ENCODE measurements around the gene EML2. TPM values are rescaled to one million over a fixed set of nuclear protein-coding genes. Genes with fewer than 3 reads are reported as not detected.

EML2 gene
- total and polyA plus RNA-seq, 10 of the 15 experiments (the other 5 are each of a cell fraction or from before 2014, with no cell fraction given), result 1.6 to 64.0 (median 27.5) TPM

DNA sequence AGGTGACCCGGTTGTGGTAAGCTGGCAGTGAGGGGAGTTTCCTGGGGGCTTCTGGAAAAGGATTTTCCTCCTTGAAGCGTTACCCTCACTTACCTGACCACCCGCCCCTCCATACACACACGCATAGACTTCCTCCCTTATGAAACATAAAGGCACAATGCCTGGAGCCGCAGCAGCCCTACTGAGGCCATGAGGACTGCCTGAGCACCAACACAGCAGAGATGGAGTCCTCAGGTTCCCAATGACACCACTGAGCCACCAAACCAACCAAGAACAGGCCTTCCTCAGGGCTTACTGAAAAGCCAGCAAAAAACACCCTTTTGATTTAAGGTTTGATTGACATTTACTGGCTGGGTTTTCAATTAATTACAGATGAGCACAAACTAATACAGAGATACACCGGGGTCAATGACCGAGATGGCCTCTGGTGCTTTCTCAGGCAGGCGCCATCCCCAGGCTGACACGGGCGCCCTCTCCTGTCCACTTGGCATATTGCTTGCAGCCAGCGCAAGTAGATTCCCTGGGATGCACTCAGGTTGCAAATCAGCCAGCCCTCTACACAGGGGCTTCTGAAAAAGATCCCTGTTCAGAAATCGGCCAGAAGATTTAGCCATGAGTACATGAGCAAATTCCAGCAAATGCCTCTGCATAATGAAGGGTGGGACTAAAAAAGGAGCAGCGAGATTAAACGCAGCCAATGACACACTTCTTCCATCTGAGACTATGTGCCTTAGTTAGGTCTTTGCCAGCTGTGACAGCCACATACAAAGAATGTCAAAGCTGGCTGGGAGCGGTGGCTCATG lies 69.4 kb downstream of the EML2 start:
- in situ Hi-C loops (cut with MboI) (no loop called here), intact Hi-C loops (cut with micrococcal nuclease; ENCODE audit: unreplicated experiment) (loop anchor here (5.0 kb wide), 1 partner anchor 73 kb away; the partner anchor contains the start of genes PPM1N and RTN2)
- SMC1A ChIA-PET (ENCODE audit: uncharacterized antibody, unreplicated experiment), result no interaction called here
- TF ChIP-seq RB1 (IDR thresholded peaks at IDR 0.05; ENCODE audit: borderline replicate concordance) (peak; percentile 26; the same call in 1 of the 2 replicates), YY1 (IDR thresholded peaks at IDR 0.05; ENCODE audit: low read depth, low read length) (peak; percentile 83), NR2F1 (conservative IDR thresholded peaks at IDR 0.05) (peak; percentile 73), ZNF207 (IDR thresholded peaks at IDR 0.05; ENCODE audit: borderline replicate concordance) (0 out of 2 replicates have a peak, but pooled peaks have one; percentile 51), NBN (IDR thresholded peaks at IDR 0.05) (0 out of 2 replicates have a peak, but pooled peaks have one; percentile 20), SMARCA5 (IDR thresholded peaks at IDR 0.05) (0 out of 2 replicates have a peak, but pooled peaks have one; percentile 27), CTCF (IDR thresholded peaks at IDR 0.05 in 2 of 3, conservative IDR thresholded peaks at IDR 0.05 in 1 of 3; ENCODE audit: control insufficient read depth in 2 of 3, extremely low read depth in 1 of 3, insufficient read depth in 1 of 3, low read depth in 3 of 3, low read length in 3 of 3) (peak; percentile 81 to 89 (median 87); a peak in 5 of 6 replicates), POLR2A (IDR thresholded peaks at IDR 0.05; ENCODE audit: low read depth, low read length) (no peak), SMC3 (IDR thresholded peaks at IDR 0.05; ENCODE audit: borderline replicate concordance, low read length) (peak; percentile 70; the same call in 1 of the 2 replicates), PKNOX1 (IDR thresholded peaks at IDR 0.05) (peak; percentile 59), RAD21 (IDR thresholded peaks at IDR 0.05; ENCODE audit: insufficient read depth, low read depth, low read length) (peak; percentile 82)
- TF ChIP-seq, protein P1, sequence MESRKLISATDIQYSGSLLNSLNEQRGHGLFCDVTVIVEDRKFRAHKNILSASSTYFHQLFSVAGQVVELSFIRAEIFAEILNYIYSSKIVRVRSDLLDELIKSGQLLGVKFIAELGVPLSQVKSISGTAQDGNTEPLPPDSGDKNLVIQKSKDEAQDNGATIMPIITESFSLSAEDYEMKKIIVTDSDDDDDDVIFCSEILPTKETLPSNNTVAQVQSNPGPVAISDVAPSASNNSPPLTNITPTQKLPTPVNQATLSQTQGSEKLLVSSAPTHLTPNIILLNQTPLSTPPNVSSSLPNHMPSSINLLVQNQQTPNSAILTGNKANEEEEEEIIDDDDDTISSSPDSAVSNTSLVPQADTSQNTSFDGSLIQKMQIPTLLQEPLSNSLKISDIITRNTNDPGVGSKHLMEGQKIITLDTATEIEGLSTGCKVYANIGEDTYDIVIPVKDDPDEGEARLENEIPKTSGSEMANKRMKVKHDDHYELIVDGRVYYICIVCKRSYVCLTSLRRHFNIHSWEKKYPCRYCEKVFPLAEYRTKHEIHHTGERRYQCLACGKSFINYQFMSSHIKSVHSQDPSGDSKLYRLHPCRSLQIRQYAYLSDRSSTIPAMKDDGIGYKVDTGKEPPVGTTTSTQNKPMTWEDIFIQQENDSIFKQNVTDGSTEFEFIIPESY (IDR thresholded peaks at IDR 0.05), result 0 out of 2 replicates have a peak, but pooled peaks have one; percentile 35

More for the DNA sequence above, 69.4 kb downstream of the EML2 start:
- DNase-seq (ENCODE audit: low read depth, low spot score) (no peak), ATAC-seq (peak; percentile 97), FAIRE-seq (peak; percentile 85)
- Histone ChIP-seq H3K4me1 (ENCODE audit: control insufficient read depth, insufficient read depth, low read length) (peaks cover 1% of the 10 kb centered on the region; the same call in 1 of the 2 replicates), H3K27me3 (replicated peaks in 1 of 2; ENCODE audit: control insufficient read depth in 2 of 2, insufficient read depth in 2 of 2, low read length in 1 of 2) (no peaks in the 10 kb centered on the region), H3K79me2 (ENCODE audit: control insufficient read depth, insufficient read depth, low read length) (peaks cover 17% of the 10 kb centered on the region), H4K20me1 (ENCODE audit: control insufficient read depth, insufficient read depth) (no peaks in the 10 kb centered on the region), H2AFZ (ENCODE audit: control insufficient read depth, low read depth, low read length) (no peak overlapping the region), H3K4me3 (no peak overlapping the region), H3K36me3 (ENCODE audit: control insufficient read depth in 2 of 2, insufficient read depth in 2 of 2, low read length in 1 of 2) (no peaks in the 10 kb centered on the region; a peak in 2 of 4 replicates), H3K4me2 (ENCODE audit: control insufficient read depth, insufficient read depth) (no peak overlapping the region), H3K9me3 (replicated peaks; ENCODE audit: control insufficient read depth, insufficient read depth, low read length) (no peaks in the 10 kb centered on the region; the same call in 2 of the 3 replicates), H3K9ac (ENCODE audit: control insufficient read depth, insufficient read depth, low read length) (no peak overlapping the region), H3K27ac (ENCODE audit: control insufficient read depth, insufficient read depth) (no peak overlapping the region)
- ChIA-PET RAD21 (ENCODE audit: unreplicated experiment) (interaction anchor here (1.2 to 1.5 kb wide), 2 partner anchors 75 to 131 kb away, joined by 3 to 4 read pairs; no protein-coding TSS in a partner anchor), CTCF (interaction anchor here (0.6 to 2.3 kb wide), 6 partner anchors 12 to 84 kb away, joined by 3 to 9 read pairs (median 4); no protein-coding TSS in a partner anchor), POLR2A (no interaction called here)
- WGBS (ENCODE audit: insufficient coverage, insufficient replicate concordance, low lambda C conversion rate, missing lambda C conversion rate), result 44% methylated on average over 15 of the region's 15 CpGs
- no TSS peak for BruUV-seq (replicated peaks)

All from GM12878 (cell line).